GM21526 (cell line): ENCODE measurements around the gene TP53AIP1.

Source experiments
- ATAC-seq: cut with Tn5 transposase; IDR thresholded peaks from one replicate; pipeline ENCODE4 v1.9.1; 2021; ENCODE audit warnings: moderate library complexity; ENCODE audit not compliant: unreplicated experiment, low FRiP score

Gene TP53AIP1

GRCh38 chr11:128908391-128909246, 34.1 kb downstream of the TP53AIP1 start:
- no peak for ATAC-seq

GRCh38 chr11:128907585-128907984, 35.1 kb downstream of the TP53AIP1 start:
- ATAC-seq: no peak

DNA sequence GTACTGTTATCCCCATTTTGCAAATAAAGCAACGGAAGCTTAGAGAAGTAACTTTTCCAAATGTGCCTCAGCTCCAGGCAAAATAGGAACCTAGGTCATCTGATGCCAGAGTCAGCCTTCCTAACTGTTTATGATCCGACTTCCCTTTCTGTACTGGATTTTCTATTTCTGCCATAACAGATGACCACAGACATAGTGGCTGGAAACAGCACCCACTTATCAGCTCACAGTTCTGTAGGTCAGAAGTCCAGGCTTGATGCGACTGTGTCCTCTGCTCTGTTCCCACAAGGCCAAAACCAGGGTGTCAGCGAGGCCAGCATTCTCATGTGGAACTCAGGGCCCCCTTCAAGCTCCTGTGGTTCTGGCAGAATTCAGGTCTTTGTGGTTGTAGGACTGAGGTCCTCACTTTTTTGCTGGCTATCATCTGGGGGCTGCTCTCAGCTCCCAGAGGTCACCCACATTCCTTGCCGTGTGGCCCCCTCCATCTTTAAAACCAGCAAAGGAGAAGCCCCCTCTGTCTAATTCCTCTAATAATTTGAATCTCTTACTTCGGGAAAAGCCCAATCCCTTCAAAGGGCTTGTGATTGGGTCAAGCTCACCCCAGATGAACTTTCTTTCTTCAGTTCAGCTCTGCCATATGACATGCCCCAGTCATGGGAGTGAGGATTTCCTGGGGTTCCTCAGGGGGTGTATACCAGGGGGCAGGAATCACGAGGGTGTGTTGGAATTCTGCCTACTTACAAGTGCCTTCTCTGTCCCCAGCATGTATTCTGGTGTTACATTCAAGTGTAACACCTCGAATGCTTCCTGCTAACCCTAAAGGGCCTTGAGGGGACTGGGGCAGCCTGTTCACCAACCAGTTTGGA, 36.3 kb downstream of the TP53AIP1 start:
- ATAC-seq: no peak

DNA sequence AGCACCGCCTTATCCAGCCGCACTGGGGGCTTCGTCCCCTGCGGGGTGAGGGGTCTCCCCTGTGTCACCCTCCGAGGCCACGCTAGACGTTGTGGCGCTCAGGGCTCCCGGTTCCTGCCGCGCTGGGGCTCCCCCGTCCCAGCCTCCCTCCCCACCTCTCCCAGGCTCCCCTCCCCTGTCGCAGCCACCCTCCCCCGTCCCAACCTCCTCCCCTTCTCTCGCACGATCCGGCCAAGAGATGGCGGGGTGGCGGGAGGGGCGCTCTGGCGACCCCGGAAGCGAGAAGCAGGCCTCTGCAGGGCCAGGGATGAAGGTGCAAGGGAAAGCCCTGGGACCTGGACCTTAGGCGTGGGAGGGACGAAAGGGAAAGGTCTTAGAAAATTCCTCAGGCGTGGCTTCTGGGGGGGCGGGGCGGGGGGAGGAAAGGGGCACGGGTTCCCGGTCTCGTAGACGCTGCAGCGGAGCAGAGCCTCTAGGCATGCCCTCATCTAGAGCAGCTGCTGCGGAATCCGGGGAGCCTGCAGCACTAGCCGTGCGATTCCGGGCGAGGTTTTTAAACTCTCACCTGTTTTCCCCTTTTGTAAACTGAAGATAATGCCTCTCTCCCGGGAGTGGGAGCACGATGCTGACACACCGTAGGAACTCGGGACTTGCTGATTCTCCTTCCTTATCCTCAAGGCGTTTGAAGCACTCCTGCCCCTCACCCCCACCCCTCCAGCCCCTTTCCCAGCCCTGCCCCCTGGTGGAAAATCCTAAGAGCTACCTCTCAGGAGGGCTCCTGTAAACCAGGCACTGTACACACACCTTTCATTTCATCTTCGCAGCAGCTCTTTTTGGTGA, 37.1 kb downstream of the TP53AIP1 start:
- ATAC-seq: peak; percentile 53

- ATAC-seq: peak; percentile 20
These were observed 37.9 kb downstream of the TP53AIP1 start for GRCh38 chr11:128904656-128905344.

GRCh38 chr11:128904303-128904655, 38.4 kb downstream of the TP53AIP1 start:
- no peak for ATAC-seq

- ATAC-seq: no peak
These were observed 39.2 kb downstream of the TP53AIP1 start for GRCh38 chr11:128903248-128904061.

GRCh38 chr11:128902515-128903066, 40.1 kb downstream of the TP53AIP1 start:
- no peak for ATAC-seq

DNA sequence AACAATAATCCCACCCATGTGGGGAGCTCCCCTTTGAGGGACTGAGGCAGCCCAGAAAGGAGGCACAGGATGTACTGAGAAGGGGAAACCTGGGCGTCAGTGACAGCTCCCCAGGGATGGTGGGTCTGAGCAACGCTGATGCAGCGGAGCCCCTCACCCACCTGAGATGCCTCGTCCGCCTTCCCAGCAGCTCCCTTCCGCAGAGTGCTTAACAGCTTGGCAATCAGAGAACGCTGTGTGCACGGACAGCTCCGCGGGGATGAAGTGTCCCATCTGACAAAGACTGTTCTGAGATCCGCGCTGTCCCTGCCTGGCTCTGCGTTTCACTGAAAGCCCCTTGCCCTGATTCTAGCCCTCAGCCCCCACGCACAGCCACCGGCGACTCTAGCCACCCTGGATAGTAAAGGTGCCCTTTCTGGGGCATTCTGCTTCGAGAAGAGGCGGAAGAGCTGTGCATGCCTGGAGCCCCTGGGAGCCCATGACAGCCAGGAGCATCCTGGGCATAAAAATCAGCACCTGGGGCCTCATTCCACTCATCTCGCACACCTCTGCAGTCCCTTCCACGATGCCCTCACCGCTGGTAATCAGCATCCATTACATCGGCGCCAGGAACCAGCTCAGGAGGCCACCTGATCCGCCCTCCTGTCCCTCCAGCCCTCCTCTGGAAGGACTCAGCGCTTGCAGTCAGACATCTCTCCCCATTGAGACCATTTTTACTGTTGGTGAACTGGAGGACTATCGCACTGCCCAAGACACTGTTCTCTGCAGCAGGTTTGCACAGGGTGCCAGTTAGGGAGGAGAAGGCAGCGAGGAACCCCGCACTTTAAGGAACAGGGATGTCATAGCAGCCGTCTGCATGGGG, 40.8 kb downstream of the TP53AIP1 start:
- ATAC-seq: no peak

DNA sequence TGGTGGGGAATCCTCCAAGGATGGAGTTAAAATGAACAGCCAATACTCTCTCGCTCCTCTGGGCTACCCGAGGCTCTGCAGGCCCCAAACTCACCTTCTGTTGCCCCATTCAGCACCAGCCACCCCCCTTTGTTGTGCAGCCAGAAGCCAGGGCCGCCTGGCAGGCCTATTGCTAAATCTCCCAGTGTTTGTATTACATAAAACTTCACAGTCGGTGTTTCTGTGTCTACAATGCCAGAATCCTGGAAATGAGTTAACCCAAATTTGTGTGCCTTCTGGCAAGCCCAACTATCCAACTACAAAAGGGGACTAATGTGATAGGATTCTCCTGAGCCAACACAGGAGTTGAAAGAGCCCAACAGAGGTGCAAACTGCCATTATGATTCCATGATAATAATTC, 42.2 kb downstream of the TP53AIP1 start:
- ATAC-seq: no peak

DNA sequence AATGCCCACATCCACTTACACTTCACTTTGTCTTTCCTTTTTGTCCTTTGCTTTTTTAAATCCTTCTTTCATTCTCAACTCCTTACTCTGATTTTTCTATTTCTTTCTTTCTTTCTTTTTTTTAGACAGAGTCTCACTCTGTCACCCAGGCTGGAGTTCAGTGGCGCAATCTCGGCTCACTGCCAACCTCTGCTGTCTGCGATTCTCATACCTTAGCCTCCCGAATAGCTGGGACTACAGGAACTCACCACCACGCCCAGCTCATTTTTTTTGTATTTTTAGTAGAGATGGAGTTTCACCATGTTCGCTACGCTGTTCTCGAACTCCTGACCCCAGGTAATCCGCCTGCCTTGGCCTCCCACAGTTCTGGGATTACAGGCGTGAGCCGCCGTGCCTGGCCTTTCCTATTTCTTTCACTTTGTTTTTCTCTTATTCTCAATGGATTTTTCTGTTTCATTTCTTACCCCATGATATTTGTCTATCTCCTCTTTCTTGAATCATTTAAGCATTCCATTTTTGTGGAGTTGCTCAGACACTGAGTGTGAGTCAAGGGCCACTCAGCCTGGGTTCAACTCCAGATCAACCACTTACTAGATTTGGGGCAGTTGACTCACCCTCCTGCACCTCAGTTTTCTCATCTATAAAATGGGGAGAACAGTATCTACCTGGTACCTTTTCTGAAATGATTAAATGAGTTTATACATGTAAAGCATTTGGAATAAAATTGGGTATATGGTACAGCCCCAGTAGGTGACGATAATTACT, 43.9 kb downstream of the TP53AIP1 start:
- no peak for ATAC-seq

DNA sequence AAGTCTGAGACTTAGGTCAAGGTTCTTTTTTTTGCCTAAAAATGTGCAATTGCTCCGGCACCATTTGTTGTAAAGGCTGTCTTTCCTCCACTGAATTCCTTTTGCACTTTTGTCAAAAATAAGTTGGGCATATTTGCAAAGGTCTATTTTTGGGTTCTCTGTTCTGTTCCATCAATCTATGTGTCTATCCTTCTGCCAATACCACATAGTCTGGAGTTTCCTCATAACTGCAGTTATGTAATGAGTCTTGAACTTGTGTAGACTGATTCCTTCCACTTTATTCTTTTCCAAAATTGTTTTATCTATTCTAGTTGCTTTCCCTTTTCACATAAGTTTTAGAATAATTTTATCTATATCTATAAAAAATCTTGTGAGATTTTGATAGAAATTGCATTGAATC, 44.8 kb downstream of the TP53AIP1 start:
- no peak for ATAC-seq

DNA sequence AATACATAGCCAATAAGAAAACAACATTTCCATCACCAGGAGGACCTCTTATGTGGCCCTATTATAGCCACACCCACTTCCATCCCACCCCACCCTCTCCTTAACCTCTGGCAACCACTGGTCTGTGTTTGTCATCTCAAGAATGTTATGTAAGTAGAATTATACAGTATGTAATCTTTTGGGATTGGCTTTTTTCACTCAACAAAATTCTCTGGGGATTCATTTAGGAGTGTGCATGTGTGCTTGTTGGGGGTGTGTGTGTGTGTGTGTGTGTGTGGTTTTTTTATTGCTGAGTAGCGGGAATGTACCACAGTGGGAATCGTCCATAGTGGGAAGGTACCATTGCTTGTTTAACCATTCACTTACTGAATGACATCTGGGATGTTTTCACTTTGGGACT, 46.3 kb downstream of the TP53AIP1 start:
- no peak for ATAC-seq

DNA sequence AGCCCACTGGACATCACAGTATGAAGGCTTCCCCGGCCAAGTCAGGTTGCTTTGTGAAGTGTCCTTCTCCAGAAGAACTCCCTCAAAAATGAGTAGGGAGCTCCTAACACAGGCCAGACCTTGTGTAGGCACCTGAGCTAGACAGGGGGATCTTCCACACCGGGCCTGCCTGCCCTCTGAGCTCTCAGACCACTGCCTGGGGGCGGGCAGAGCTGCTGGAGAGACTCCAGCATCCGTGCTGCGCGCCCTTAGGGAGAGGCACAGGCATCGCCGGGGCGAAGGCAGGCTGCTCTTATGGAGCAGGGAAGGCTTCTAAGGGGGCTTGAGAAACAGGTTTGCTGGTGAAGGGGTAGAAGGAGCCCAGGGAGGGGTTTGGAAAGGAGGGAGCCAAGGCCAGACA, 47.1 kb downstream of the TP53AIP1 start:
- ATAC-seq: no peak

DNA sequence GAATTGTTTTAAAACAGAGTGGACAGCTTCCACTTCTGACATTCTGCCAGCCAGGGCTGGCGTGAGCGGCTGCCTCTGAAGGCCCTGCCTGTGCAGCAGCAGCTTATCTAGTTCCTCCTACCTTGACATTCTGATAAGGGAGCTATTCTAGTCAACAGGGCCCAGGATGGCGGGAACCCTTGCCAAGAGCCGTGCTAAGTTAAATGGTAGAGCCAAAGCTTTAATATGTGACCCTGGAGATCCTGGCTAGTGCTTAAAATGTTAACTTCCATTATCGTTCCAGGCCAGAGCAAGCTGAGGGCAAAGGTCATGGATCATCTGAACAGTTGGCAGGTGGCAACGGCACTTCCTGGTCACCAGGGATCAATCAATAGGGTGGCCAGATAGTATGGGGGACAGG, 48.0 kb downstream of the TP53AIP1 start:
- no peak for ATAC-seq

DNA sequence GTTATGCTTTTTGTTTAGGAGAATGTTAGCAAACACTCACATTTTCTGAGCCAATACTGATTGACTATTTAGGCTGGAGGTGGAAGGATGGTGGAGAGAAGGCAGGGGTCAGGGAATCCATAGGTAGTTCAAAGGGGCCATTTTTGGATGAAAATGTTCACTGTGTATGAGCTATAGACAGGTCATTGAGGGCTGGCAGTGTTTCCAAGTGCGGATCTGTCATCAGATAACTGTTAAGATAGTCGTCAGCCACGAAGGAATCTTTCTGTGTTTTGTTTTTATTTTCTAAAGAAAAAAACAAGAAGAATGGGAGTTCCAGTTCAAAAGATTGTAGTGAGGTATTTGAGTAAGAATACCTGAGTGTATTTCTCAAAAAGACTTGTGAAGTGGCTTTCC, 48.4 kb downstream of the TP53AIP1 start:
- no peak for ATAC-seq

GRCh38 chr11:128893578-128894285, 48.9 kb downstream of the TP53AIP1 start:
- peak; percentile 53 for ATAC-seq
